Measurements from ENCODE around the gene PLXNA4. TPM values are rescaled to one million over a fixed set of nuclear protein-coding genes. Genes with fewer than 3 reads are reported as not detected.

PLXNA4 gene
- total RNA-seq, 1 donor from 2014 or later, result 0.38 TPM

GRCh38 chr7:132336797-132337196 lies 239.5 kb downstream of the PLXNA4 start:
- peak; percentile 80 for ATAC-seq
- no peak for DNase-seq (ENCODE audit: low spot score)

- DNase-seq (ENCODE audit: low spot score), result no peak
- no peak for ATAC-seq
Observed at GRCh38 chr7:132333301-132333700, 243.0 kb downstream of the PLXNA4 start.

GRCh38 chr7:132328760-132329159 lies 247.5 kb downstream of the PLXNA4 start:
- DNase-seq (ENCODE audit: low spot score) (no peak), ATAC-seq (no peak)

- peak; percentile 42 for ATAC-seq
Observed at GRCh38 chr7:132328047-132328620, 248.1 kb downstream of the PLXNA4 start.

GRCh38 chr7:132326878-132327589 lies 249.2 kb downstream of the PLXNA4 start:
- no peak for DNase-seq (ENCODE audit: low spot score)
- no peak for ATAC-seq

More at GRCh38 chr7:132328047-132328620, 248.1 kb downstream of the PLXNA4 start:
- DNase-seq (ENCODE audit: low spot score), result no peak

GRCh38 chr7:132322970-132323369 lies 253.3 kb downstream of the PLXNA4 start:
- DNase-seq (ENCODE audit: low spot score) (no peak), ATAC-seq (no peak)

DNA sequence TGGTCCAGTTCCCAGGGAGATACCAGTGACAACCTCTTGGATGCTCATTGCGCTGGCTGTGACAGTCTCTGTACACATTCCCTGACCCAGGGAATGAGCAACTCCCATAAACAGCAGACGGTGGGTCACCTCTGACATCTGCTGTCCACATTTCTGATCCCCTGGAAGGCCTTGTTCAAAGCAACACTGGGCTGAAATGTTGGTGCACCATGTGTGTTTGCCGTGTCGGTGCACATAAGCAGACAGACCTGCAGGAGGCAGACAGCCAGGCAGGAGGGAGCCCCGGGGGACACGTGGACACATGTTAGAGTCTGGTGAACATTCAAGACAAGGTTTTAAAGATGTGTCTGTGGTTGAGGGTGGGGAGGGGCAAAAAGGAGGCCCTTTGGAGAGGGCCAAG lies 254.9 kb downstream of the PLXNA4 start:
- ATAC-seq (no peak), DNase-seq (ENCODE audit: low spot score) (no peak)

DNA sequence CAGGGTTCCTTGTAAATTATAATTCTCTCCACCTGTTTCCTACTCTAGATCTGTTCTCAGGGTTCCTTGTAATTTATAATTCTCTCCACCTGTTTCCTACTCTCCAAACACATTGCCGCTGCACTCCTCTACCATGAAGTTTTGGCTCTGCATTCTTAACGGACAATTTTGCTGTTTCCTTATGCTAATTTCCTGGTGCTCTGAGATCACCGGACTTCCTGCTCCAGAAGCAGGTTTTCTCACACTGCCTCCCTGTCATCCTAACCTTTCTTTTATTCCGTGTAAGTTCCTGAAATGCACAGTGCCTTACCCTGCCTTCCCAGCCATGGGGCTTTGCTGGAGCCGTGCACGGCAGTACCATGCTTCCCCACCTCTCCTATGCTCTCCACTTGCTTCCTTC lies 256.8 kb downstream of the PLXNA4 start:
- ATAC-seq (no peak), DNase-seq (ENCODE audit: low spot score) (no peak)

DNA sequence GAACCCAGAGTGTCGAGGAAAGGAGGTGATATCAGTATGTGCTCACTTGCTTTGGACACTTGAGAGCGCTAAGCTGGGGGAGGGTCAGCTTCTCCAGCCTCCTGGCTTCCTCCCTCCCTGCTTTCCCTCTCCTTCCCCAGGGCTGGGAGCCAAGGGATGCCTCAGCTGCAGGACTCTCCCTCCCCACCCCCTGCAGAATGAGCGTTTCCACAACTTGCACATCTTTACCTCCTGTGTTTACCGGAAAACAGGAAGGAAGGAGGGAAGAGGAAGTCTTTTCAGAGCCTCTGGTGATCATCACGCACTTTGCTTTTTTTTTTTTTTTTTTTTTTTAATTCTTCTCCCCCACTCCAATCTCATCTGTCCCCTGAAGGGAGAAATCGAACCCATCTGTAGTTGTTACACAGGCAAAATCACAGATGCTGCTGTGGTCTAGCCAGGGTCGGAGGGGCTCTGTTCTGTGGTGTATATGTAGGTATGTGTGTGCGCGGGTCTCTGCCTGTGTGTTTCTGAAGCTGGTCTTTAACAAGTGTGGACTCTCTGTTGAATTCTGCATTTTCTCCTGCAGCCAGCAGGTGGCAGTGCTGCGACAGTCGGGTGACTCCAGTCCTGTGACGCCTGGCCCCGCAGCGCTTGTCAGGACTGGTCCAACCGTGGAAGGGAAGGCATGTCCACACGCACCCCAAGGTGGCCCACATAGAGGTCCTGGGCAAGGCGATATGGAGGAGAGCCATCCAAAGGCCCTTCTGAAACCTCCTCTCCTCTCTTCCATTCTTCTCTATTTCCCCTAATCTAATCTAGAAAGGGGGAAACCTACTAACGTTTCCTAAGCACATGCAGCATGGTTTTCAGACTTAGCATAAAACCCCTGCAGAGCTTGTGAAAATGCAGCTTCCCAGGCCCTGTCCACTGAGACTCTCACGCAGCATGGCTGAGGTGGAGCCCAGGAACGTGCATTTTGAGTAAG lies 257.6 kb downstream of the PLXNA4 start:
- ATAC-seq, result peak; percentile 99
- peak; percentile 82 for DNase-seq (ENCODE audit: low spot score)

- ATAC-seq, result peak; percentile 14
Observed at GRCh38 chr7:132317701-132318351, 258.4 kb downstream of the PLXNA4 start.

GRCh38 chr7:132312531-132313055 lies 263.7 kb downstream of the PLXNA4 start:
- no peak for DNase-seq (ENCODE audit: low spot score)
- ATAC-seq, result no peak

More at GRCh38 chr7:132317701-132318351, 258.4 kb downstream of the PLXNA4 start:
- no peak for DNase-seq (ENCODE audit: low spot score)

GRCh38 chr7:132311733-132312132 lies 264.5 kb downstream of the PLXNA4 start:
- ATAC-seq, result no peak
- no peak for DNase-seq (ENCODE audit: low spot score)

DNA sequence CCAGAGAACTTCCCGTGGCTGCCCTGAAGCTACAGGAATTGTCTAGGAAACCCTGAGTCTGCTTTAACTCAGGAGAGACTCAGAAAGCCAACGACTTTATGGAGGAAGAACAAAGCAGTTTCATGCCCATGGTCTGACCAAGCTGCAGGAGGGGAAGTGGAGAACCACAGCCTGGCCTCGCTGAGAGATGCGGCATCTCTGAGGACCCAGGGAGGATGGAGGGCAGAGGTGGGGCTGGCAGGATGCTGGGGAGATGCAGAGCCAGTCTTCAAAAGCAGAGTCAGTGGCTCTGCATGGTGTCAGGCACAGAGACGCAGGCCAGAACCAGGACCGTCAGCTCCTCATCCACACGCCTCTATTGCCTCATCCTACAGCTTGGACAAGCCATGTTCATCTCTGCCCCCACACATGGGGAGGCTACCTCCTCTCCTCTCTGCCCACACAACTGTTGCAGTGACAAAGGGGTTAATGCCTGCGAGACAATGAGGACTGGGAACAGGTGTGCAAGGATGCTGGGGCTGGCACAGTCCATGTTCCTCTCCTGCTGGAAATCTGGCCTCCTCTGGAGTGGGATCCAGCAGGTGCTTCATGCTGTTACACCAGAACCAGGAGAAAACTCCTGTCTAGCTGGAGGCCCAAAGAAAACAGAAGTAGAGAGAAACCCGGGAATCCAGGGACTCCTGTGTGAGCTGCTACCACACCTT lies 267.0 kb downstream of the PLXNA4 start:
- no peak for ATAC-seq
- DNase-seq (ENCODE audit: low spot score), result no peak

- ATAC-seq (no peak), DNase-seq (ENCODE audit: low spot score) (no peak)
Observed at GRCh38 chr7:132307465-132307864, 268.8 kb downstream of the PLXNA4 start.

DNA sequence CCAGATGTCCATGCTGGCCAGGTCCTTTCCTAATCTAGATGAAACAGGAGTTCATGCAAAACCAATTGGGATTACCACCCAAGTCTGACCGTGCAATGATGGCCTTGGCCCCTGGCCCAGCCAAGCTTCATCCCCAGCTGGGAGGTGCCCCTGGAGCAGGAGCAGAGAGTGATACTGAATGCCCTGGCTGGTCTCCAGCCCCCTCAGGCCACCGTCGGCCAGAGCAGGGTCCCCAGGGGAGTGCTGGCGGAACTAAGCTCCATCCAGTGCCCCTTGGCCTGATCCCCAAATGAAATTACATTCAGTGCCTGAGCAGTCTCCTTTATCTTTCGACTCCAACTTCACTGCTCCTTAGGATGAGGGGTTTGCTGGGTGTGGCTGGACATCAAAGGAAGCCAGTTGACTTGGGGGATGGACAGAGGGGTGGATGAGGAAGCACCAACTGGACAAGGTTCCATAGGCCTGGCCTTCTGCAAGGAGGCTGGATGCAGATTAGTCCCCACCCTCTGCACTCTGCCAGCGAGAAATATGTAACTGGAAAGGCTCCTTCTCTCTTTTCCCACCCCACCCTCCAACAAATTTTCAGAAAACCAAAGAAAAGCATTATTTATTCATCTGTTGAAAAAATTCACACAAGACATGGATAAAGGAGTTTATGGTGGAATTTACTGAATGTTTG lies 275.5 kb downstream of the PLXNA4 start:
- DNase-seq (ENCODE audit: low spot score) (no peak), ATAC-seq (no peak)

- ATAC-seq (no peak), DNase-seq (ENCODE audit: low spot score) (no peak)
Observed at GRCh38 chr7:132298790-132299189, 277.5 kb downstream of the PLXNA4 start.

- DNase-seq (ENCODE audit: low spot score), result no peak
- no peak for ATAC-seq
Observed at GRCh38 chr7:132296820-132297219, 279.4 kb downstream of the PLXNA4 start.

DNA sequence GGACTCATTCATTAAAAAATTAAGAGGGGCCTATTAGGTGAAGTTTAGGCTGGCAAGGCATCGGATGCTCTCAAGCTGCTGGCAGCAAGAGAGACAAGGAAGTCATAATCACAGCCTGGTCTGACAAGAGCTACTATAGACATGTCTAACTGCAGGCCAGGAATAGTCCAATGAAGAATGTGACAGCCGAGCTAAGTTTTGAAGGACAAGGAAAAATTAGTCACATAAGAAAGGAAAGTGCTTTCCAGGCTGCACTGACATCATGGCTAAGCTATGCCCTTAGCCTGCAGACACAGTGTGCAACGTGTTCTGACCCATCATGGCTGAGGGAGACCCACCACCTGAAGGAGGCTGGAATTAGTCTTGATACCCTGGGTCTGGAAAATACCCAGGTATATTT lies 281.1 kb downstream of the PLXNA4 start:
- ATAC-seq, result no peak
- no peak for DNase-seq (ENCODE audit: low spot score)

DNA sequence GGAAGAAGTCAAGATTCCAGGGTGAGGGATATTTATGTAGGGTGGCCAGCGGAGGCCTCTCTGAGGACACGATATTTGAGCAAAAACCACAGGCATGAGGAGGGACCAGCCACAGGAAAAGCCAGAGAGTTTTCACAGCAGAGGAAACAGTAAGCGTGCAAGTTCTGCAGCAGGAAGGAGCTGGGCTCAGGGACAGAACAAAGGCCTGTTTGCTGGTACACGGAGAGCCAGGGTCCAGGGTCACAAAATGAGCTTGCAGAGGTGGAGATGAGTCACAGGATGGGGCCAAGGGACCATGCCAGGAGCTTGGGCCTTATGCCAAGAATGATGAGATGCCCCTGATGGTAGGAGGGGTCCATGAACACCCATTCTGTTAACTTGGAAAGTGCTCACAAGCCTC lies 283.5 kb downstream of the PLXNA4 start:
- no peak for DNase-seq (ENCODE audit: low spot score)
- no peak for ATAC-seq

GRCh38 chr7:132291481-132291880 lies 284.8 kb downstream of the PLXNA4 start:
- ATAC-seq (no peak), DNase-seq (ENCODE audit: low spot score) (no peak)
